IPS DF 4.7 (cell line): ENCODE results near the gene HYOU1.
"Not testable (repeated sequence)": the region's sequence is repeated elsewhere in the genome, so short reads cannot be mapped to it uniquely, and the experiment has no call there.

Source experiments
- DNase-seq: peaks from one replicate; pipeline ENCODE4 v3.0.0-alpha.2; 2013; ENCODE audit warnings: low spot score; ENCODE audit errors: extremely low read depth

Gene HYOU1

GRCh38 chr11:119042927-119043326 lies 14.1 kb downstream of the HYOU1 start:
- no peak for DNase-seq

GRCh38 chr11:119041821-119042514 lies 15.0 kb downstream of the HYOU1 start:
- DNase-seq, result no peak

- not testable (repeated sequence) for DNase-seq
These were observed 17.5 kb downstream of the HYOU1 start for GRCh38 chr11:119039471-119039870.

GRCh38 chr11:119038884-119039283 lies 18.1 kb downstream of the HYOU1 start:
- DNase-seq, result no peak

- no peak for DNase-seq
These were observed 22.2 kb downstream of the HYOU1 start for GRCh38 chr11:119034813-119035212.

- DNase-seq, result not testable (repeated sequence)
These were observed 23.6 kb downstream of the HYOU1 start for GRCh38 chr11:119033421-119033820.

DNA sequence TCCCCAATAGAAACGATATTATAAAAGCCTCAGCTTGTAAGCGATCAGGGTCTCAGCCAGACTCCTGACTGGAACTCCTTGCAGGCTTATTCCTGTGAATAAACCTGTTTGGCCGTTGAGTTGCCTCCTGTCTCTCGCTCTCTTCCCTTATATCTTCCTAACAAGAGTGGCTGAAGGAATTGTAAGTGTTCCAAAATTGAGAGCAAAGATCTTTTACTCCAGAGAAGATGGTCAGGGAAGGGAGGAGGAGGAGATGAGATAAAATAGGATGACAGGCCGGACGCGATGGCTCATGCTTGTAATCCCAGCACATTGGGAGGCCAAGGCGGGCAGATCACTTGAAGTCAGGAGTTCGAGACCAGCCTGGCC lies 25.1 kb downstream of the HYOU1 start:
- DNase-seq, result no peak

GRCh38 chr11:119030329-119031047 lies 26.5 kb downstream of the HYOU1 start, which contains the start of gene SLC37A4:
TSS of gene SLC37A4 (minus strand) at chr11:119030877.
- peak; percentile 94 for DNase-seq

- no peak for DNase-seq
These were observed 27.0 kb downstream of the HYOU1 start for GRCh38 chr11:119030029-119030328.

DNA sequence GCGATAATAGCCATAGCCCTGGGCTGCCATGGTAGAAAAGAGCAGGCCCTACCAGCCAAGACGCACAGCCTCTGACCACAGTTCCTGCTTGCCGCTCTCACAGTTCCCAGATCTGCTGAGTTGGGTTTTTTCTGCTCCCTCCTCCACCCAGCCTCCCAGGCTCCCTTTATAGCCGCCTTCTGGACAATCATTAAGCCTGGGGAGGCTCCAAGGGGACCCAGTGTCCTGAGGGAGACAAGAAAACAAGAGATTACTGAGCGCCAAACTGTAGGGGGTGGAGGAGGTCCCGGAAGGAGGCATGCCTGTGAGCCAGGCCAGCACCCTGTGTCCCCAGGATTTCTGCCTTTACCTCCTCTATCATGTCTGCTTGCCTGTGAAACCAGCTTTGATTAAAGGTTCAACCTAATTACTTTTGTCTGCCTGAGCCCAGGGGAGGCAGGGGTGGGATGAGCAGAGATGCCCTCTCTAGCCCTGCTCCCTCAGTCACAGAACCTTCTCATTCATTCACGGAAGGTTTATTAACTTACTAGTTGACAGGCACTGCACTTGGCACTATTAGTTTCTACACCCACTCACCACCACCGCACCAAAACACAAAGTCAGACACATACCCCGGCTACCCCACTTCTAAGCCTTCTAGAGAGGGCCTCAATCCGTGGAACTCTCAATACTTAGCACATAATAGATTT lies 27.5 kb downstream of the HYOU1 start:
- DNase-seq, result no peak

DNA sequence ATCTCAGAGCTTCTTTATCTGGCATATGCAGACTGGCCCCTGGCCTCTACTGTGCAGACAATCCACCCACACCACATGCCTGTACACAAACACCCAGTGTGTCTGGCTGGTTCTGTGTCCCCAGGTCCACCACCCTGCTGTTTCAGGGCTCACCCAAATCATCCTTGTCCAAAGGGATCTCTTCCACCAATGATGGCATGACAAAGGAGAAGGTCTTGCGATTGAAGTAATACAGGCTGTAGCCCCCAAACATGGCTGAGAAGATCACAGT lies 28.0 kb downstream of the HYOU1 start:
- DNase-seq, result no peak

DNA sequence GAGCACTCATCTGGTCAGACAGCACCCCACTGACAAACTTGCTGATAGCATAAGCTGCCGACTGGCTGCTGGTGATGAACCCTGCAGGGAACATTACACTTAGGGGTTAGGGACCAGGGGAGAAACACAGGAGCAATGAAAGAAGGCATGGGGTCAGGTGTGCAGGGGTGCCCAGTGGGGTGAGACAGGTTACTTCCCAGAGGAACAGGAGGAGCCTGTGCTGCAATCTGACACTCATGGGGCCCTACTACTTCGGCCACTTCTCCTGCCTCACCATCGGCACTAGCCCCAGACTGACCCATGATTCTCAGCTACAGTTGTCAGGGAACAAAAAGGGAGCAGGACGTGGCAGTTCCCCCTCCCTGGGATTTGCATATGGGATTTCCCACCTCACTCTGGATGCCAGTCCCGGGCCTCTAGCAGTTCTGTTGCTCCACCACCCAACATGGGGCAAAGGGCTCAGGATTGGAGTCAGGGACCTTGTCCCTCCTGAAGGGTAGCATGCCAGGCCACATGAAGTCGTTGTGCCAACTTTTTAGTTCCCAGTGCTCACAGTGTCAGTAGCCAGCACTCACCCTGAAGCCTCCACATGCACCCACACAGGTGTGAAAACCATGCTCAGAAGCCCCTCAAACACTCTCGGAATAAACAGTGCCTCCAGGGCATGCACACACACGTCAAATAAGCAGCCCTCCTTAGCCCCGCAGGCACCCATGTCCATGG lies 28.5 kb downstream of the HYOU1 start:
- no peak for DNase-seq

GRCh38 chr11:119027561-119028345 lies 29.3 kb downstream of the HYOU1 start:
- DNase-seq, result no peak

DNA sequence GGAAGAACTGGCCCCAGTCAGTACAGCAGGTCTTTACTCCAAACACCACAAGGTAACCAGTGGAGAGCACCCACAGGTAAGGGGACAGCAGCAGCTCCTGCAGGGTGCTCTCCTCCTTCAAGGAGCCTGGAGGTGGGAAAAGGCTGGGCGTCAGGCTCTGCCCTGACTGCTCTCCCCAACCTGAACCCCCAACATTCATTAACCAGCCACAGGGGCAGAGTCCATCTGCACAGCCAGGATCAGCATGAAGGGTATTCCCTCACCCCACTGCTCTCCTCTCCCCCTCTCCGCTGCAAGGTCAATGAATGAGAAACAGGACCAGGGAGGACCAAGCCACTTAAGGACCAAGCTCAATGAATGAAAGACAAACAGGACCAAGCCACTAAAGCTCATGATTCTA lies 30.0 kb downstream of the HYOU1 start:
- no peak for DNase-seq

GRCh38 chr11:119025978-119026766 lies 30.8 kb downstream of the HYOU1 start:
- no peak for DNase-seq

- DNase-seq, result no peak
These were observed 31.5 kb downstream of the HYOU1 start for GRCh38 chr11:119025541-119025940.

GRCh38 chr11:119025099-119025473 lies 31.9 kb downstream of the HYOU1 start:
- DNase-seq, result no peak

GRCh38 chr11:119024430-119025098 lies 32.4 kb downstream of the HYOU1 start:
- DNase-seq, result no peak

- no peak for DNase-seq
These were observed 33.3 kb downstream of the HYOU1 start for GRCh38 chr11:119023741-119024140.

DNA sequence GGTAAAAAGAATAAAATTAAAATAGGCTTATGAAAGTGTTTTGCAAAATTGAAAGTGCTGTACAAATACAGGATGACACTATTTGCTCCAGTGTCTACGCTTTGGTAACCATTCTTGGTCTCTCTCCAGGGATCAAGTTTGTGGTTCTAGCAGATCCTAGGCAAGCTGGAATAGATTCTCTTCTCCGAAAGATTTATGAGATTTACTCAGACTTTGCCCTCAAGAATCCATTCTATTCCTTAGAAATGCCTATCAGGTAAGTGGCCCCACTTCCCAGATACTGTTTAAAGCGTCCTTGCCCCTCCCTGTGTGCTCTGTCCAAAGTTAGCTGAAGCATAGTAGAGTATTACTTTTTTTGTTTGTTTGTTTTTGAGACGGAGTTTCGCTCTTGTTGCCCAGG lies 35.4 kb downstream of the HYOU1 start:
- no peak for DNase-seq
